ENCODE measurements around the gene PIGN.
"Not testable (repeated sequence)": the region's sequence is repeated elsewhere in the genome, so short reads cannot be mapped to it uniquely, and the experiment has no call there.

The PIGN gene

DNA sequence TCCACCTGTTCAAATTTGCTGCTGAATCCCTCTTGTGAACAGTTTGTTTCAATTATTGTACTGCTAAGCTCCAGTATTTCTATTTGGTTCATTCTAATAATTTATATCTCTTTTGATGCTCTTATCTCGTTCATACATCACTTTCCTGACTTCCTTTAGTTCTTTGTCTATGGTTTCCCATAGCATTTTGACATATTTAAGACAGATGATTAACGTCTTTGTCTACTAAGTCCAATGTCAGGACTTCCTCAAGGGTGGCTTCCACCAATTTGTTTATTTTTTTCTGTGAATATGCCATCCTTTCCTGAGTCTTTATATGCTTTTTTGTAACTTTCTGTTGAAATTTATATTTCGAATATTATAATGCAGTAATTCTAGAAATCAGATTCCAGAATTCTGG, 9.6 kb downstream of the PIGN start:
- no peak for DNase-seq

GRCh38 chr18:62175521-62175920, 11.3 kb downstream of the PIGN start:
- no peak for DNase-seq

DNA sequence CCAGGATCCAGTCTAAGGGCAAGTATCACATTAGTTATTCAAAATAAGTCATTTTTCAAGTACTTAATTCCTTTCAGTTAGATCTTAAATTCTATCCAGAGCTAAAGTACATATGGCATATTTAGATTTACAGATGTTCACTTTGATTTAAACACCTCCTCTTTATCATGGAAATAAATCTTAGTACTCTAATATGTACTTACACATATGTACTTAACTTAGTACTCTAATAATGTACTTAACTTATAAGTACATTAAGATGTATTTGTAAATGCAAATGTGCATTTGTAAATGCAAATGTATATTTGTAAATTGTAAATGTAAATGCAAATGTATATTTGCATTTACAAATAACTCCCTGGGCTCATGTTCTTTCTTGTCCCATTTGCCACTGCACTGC, 14.6 kb downstream of the PIGN start:
- DNase-seq: no peak

GRCh38 chr18:62170857-62171256, 16.0 kb downstream of the PIGN start:
- no peak for DNase-seq

DNA sequence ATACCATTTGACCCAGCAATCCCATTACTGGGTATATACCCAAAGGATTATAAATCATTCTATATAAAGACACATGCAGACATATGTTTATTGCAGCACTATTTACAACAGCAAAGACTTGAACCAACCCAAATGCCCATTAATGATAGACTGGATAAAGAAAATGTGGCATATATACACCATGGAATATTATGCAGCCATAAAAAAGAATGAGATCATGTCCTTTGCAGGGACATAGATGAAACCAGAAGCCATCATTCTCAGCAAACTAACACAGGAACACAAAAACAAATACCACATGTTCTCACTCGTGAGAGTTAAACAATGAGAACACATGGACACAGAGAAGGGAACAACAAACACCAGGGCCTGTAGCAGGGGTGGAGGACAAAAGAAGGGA, 20.3 kb downstream of the PIGN start:
- DNase-seq: not testable (repeated sequence)

DNA sequence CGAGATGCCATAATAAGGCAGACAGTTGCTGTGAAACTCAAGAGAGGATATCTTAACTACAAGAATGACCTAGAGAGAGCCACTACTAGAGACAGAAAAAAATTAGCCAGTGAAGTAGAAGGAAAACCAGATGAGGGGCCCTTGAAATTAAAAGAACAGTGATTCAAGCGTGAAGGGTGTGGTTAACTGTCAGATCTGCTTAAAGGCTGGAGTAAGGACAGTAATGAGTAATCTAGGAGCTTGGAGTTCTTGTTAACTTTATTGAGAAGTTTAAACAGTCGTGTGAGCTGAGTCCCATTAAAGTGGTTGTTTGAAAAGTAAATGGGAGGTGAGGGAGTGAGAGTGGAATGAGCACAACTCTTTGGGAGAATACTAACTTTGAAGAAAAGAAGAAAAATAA, 21.3 kb downstream of the PIGN start:
- no peak for DNase-seq

DNA sequence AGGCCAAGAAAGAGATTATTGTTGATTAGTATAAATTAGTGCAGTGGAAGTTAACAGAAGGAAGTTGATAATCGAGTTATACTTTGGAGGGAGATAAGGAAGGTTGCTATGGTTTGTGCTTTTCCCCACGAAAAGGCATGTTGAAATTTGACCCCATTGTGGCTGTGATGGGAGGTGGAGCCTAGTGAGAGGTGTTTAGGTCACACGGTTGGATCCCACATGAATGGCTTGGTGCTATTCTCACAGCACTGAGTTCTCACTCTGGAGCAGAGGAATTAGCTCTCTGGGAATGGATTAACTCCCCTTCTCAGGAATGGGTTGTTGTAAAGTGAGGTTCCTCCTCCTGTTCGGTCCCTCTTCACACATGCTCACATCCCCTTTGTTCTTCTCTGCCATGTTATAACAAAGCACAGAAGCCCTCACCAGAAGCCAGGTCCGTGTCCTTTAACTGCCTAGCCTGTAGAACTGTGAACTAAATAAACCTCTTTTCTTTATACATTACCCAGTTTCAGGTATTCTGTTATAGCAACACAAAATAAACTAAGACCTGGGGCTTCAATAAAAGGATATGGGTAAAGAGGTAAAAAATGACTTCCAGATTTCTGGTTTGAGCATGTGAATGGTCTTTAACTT, 21.9 kb downstream of the PIGN start:
- DNase-seq: no peak

DNA sequence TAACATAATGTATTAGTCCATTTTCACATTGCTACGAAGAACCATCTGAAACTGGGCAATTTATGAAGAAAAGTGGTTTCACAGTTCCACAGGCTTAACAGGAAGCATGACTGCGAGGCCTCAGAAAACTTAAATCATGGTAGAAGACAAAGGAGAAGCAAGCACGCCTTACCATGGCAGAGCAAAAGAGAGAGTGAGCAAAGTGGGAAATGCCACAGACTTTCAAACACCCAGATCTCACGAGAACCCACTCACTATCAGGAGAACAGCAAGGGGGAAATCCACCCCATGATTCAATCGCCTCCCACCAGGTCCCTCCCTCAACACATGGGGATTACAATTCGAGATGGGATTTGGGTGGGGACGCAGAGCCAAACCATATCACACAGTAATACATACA, 22.5 kb downstream of the PIGN start:
- no peak for DNase-seq

- no peak for DNase-seq
These were observed 29.0 kb downstream of the PIGN start for GRCh38 chr18:62157843-62158242.

DNA sequence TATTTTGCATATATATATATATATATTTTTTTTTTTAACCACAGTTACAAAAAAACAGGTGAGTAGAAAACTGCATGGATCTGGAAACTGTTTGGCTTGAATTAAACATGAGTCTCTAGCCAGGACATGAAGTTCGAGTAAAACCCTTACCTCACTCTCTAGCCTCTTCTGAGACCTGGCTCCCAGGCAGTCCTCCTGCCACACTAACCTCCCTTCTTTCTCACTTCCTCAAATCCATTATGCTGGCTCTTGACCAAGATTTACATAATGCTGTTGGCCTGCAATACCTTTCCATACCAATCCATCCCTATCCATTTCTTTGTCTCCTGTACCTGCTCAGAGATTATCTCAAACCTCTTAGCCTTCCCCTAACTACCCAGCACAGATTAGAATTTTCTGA, 34.0 kb downstream of the PIGN start:
- DNase-seq: no peak

DNA sequence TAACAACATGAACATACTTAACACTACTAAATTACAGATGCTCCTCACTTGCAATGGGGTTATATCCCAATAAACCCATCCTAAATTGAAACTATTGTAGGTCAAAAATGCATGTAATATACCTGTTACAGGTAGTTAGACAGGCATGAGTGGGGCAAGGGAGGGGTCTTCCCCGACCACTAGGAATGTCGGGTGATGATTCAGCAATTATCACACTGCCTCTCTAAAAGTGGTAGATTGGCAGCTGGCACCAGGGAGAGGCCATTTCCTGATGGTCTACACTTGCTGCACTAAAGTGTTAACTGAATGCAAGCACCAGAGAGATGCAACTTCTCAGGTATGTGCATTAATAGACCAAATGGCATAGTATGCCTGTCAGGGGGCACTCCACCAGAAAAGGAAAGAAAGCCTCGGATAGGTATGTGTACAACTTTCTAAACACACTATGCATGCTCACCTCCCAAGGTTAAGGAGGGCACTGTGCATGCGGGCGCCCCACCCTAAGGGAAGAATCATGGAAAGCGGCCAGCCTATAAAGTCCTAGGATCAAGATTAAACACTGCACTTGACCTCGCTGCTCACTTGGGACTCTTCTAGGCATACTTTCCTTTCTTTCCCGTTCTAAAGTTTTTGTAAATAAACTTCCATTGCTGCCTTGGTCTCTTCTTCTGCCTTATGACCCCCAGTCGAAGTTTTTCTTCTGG, 35.6 kb downstream of the PIGN start:
- DNase-seq: no peak

DNA sequence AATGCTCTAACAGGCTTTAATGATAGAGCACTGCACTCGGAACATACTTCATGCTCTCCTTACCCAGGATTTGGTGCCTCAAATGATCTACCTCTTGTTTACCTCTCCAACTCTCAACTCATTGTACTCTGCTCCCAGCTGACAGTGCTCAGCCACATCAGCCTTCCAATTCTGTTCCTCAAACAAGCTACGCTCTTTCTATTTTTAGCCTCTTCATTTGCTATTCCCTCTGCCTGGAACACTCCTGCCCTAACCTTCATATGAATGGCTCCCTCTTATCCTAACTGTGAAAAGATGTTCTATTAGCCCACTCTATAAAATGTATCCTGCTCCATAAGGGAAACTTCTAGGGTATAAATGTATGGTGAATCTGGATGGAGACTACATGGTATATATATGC, 42.5 kb downstream of the PIGN start:
- DNase-seq: no peak

- no peak for DNase-seq
These were observed 46.6 kb downstream of the PIGN start for GRCh38 chr18:62140259-62140658.

- no peak for DNase-seq
These were observed 48.2 kb downstream of the PIGN start for GRCh38 chr18:62138461-62139235.

DNA sequence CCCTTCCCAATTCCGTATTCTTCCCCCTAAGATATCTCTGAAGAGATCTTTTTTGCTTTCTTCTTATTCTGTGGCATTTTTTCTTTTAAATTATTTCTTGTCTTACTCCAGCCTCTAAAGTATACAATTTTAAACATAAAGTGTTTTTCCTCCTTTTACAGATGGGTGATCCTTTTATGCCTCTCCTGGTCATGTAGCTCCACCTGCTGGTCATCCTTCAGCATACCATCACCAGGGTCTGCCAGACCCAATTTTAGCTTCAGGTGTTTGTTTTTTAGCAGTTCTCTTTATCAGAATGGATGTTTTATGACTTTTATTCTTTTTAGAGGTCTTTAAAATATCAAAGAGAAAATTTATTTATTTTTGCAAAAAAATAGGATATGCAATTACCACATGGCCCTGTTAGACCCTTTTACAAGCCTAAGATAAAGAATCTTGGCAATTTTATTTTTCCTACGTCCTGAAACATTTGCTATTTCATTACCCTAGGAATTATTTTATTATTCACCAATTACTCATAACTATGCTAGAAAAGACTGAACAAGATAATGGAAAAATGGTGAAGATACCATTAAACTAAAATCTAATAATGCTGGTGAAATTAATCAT, 55.5 kb downstream of the PIGN start:
- DNase-seq: peak; percentile 65

DNA sequence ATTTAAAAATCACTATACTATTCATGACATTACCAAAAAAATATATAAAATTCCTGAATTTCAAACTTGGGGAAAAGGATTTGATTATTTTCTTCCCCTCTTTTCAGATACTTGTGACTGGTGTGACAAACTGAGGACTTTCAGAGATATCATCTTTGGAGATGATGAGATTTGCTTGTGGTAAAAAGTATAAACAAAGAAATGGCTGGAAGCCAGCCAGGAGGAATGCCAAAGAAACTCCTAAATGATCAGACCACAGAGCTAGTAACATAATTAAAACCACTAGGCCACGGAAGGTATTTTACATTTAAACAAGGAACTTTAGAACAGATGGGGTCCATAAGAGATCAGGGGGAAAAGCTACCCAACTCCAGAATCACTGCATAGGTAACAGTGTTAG, 58.7 kb downstream of the PIGN start:
- DNase-seq: no peak

DNA sequence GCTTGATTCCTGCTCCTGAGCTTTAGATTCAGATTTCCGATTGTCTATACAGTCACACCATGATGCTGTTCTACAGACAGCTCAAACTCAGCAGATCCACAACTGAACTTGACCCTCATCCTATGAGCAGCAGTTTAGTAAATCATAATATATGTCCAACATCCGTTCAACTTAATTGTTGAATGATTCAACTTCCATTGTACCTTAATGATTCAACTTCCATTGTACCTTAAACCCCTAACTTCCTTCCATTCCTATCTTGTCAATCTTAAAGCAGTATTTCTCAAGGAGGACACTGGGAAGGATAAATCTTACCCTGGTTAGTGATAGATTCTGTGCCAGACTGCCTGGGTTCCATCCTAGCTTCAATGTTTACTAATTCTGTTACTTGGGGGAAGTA, 60.1 kb downstream of the PIGN start:
- no peak for DNase-seq

GRCh38 chr18:62125702-62126101, 61.2 kb downstream of the PIGN start:
- DNase-seq: no peak

DNA sequence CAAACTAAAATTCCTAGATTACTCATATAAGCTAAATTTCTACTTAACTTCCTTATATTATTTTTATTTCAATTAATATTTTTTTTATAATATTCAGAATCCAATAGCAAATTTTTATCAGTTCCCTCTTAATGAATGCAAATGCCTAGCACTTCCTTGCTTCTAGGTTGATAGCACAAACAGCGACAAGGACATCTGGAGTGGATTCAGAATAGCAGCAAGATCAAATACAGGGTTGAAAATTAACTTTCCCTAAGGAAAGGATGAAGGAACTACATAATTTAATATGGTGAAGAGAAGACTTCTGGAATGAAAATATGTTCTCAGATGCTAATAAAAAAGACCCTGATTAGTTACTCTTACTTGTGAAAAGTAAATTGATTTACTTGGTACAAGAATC, 64.5 kb downstream of the PIGN start:
- no peak for DNase-seq

GRCh38 chr18:62119884-62120283, 67.0 kb downstream of the PIGN start:
- no peak for DNase-seq

- DNase-seq: no peak
These were observed 68.5 kb downstream of the PIGN start for GRCh38 chr18:62118328-62118727.

GRCh38 chr18:62109676-62110075, 77.2 kb downstream of the PIGN start:
- DNase-seq: no peak

GRCh38 chr18:62107881-62108280, 79.0 kb downstream of the PIGN start:
- DNase-seq: no peak

GRCh38 chr18:62106271-62106670, 80.6 kb downstream of the PIGN start:
- DNase-seq: no peak

All from CD4-positive, alpha-beta T cell treated with Interleukin-17A for 1 hour (primary cell).